NCI-H1694 (cell line): ENCODE data around the gene TCF7L2.

ENCODE experiments used
- DNase-seq: peaks from one replicate; lab custom pipeline; 2025; lab: John Stamatoyannopoulos, UW

TCF7L2 gene

DNA sequence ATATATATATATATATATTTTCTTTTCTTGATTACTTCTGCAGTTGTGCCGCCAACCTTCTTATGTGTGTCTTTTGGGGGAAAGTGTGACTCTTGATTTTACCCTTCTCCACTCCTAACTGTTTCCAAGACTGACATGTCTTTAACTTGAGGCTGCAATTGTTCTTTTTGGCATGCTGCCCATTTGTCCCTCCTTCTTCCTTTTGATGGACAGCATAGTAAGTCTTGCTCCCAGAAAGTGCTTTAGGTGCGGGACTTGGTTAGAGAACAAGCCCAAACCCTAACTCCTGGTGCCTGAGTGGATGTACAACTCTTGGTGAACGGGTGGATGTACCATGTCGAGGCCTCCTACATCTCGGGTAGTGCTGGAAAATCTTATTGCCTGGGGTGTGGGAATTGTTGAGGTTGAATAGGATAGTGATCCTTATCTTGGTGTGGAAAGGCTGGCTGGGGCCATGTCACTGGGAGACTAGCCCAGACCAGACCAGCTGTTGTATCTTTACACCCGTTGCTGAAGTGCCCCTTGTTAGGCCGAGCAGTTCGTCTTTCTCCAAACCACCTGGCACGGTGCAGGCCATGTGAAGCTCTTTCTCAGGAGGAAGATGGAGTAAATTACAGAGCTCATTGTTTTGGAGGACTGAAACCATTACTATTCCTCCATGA is 16.3 kb downstream of the TCF7L2 start:
- DNase-seq, result no peak

GRCh38 chr10:112967200-112967599 is 17.2 kb downstream of the TCF7L2 start:
- no peak for DNase-seq

- no peak for DNase-seq
These were observed 19.1 kb downstream of the TCF7L2 start for GRCh38 chr10:112969131-112969530.

DNA sequence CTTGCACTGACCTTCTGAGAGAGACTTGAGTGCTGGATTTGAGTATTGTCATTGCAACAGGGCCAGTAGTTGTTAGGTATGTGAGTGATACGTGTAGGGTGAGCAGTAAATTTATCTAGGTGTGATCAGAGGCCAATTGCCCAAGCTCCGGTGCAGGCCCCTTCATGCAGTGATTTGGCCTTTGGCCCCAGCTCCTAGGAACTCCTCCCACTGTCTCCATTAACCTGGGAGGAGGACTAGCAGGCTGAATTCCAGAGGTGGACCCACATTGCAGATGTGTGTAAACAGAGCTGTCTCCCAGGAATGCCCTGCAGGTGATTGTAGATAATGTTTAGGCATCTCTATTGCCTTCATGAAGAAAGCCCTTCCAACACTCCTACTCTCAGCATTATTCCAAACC is 19.5 kb downstream of the TCF7L2 start:
- no peak for DNase-seq

- no peak for DNase-seq
These were observed 20.0 kb downstream of the TCF7L2 start for GRCh38 chr10:112970021-112970420.

DNA sequence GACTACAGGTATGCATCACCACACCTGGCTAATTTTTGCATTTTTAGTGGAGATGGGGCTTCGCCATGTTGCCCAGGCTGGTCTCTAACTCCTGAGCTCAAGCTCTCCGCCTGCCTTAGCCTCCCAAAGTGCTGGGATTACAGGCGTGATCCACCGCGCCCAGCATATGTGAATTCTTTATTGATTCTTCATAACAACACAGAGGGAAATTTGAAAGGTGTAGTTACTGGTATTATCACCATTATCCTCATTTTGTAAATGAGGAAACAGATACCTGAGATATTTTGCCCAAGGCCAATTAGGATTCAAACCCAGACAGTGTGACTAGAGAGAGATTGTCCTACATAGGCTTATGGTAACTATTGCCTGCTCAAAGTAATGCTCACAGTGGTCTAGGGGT is 22.6 kb downstream of the TCF7L2 start:
- DNase-seq, result no peak

DNA sequence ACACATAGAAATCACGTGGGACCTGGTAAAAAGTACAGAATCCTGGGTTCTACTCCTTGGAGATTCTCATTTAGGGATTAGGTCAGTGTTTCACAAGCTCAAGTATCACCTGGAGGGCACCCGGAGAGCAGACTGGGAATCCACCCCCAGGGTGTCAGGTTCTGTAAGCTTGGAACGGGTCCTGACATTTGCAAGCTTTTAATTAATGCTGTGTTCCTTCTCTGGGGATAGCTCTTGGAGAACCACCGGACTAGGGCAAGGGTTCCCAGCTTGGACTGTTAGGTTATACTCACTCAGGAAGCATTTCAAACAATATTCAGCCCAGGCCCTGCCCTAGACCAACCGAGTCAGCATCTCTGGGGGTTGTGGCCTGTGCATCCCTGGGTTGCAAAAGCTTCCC is 23.0 kb downstream of the TCF7L2 start:
- DNase-seq, result no peak

GRCh38 chr10:112973805-112974204 is 23.8 kb downstream of the TCF7L2 start:
- DNase-seq, result no peak

DNA sequence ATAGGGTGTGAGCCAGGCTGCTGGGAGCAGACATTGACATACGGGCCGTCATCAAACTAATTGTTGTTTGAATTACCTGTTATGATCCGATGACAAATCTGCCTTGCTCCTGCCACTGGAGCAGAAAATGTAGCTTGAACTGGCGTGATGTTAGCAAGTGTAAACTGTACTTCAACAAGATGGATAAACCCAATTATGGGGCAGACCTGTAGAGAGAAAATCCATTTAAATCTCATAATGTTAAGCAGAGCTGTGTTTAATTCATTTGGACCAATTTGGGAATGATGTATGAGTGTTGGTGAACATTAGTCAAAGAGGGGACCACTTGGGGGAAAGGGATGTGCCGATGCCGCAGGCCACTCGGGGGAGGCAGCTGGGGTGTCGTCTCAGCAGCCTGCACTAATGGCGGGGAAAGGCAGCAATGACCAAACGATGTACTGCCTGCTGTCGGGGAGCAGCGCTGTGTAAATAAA is 27.4 kb downstream of the TCF7L2 start:
- no peak for DNase-seq

GRCh38 chr10:112979927-112980326 is 29.9 kb downstream of the TCF7L2 start:
- no peak for DNase-seq

DNA sequence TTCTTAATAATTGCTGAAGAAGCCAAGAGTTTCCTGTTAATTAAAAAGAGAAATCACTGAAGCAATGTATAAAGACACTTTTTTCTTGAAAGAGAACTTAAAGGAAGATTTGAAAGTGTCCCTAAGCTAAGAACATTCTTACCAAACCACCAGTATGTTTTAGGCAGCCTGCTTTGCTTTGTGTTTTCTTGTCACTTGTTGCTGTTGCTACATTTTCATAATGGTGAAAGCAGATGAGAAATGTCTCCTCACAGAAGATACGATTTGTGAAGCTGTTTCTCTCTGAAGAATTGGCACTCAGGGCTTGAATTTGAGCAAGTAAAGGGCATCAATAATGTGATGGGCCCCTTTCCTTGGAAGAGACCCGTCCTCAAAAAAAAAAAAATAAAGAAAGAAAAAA is 30.9 kb downstream of the TCF7L2 start:
- no peak for DNase-seq

DNA sequence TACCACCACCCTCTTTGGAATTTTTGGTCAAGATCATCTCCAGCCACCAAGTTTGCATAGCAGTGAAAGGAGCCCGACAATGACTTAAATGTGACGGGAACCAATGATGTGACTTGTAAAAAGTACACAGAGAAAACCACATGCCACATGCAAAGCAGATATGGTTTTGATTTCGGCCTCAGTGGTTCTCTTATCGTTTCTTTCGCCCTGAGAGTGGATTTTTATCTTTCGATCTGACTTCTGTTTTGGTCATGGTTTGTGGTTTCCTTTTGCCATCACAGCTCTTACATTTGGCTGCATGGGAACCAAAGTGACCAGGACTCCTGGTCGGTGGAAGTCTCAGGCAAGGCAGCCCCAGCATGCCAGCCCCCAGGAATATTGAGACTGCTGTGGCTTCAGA is 31.5 kb downstream of the TCF7L2 start:
- no peak for DNase-seq

- no peak for DNase-seq
These were observed 33.5 kb downstream of the TCF7L2 start for GRCh38 chr10:112983444-112984056.

DNA sequence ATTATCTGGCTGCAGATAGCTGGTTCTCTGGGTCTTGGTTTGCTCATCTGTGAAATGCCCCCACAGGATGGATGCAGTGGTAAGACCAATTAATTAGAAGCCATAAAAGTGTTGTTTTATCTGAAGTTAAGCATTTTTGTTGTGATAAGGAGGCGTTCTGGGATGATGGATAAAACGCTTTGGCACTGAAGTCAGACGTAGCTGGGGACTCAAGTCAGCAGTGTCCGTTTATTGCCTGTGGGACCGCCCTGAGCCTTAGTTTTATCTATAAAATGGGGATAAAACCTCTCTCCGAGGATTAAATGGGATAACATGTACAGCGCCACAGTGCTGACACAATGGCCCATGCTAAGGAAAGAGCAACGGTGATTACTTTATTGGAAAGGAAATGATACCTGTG is 34.7 kb downstream of the TCF7L2 start:
- DNase-seq, result no peak

DNA sequence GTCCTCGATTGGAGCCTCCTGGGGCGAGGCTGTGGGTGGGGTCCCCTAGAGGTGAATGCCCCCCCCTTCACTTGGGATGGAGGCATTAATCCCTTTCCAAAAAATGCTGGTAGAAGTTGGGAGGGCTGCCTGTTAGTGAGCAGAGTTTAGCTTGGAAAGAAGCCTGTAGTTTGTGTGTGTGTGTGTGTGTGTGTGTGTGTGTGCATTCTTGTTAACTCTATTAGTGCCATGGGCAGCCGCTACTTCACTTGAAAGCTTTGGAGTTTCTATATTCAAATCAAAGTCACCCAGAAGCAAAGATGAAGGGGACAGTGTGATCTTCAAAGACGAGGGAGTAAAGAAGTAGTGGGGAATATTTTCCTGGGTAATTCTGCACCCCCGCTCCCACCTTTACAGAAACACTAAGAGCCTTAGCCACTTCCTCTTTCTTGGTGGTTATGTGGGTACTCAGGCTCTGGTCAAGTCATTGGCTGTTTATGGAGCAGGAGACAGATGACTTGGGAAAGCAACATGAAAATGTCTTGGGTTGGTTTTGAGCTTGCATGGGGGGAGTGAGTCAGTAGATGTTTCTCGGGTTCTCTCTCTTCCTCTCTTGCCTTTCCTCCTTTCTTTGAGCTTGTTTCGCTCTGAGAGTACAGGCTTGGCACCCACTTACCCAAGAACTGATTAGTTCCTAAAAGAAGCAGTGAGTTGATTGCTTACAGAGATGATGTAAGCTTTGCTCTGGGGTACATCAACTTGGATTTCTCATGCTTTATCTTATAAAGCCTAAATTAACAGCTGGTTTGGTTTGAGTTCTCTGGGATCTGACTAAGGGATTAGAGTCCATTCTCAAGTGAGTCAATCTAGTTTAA is 35.9 kb downstream of the TCF7L2 start:
- no peak for DNase-seq

DNA sequence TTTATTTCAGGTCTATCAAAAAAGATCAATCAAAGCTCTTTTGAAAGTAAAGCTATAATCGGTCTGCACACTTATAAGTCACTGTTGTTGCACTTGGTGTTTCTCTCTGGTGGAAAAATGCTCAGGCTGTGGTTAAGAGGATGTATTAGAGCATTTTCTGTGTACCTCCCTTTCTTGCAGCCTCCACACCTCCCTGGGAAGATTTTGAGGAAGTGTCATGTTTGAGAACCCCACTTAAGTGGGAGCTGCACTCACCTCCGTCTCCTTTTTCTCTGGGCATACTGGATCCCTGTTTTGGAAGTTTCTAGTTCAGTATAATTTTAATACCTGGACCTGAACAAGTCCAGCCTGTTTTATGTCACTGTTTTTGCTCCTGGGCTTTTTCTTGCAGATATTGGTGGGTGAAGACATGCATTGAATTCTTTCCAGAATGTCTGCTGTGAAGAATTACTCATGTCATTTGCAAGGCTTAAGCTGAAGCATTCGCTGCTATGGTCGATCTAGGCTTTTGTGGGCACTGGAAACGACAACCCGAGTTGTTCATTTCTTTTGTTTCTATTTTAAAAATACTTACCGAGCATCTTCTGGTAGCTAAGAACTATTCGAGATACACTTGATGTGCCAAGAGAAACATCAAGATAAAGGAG is 36.6 kb downstream of the TCF7L2 start:
- no peak for DNase-seq

- DNase-seq, result no peak
These were observed 38.9 kb downstream of the TCF7L2 start for GRCh38 chr10:112988839-112989406.

DNA sequence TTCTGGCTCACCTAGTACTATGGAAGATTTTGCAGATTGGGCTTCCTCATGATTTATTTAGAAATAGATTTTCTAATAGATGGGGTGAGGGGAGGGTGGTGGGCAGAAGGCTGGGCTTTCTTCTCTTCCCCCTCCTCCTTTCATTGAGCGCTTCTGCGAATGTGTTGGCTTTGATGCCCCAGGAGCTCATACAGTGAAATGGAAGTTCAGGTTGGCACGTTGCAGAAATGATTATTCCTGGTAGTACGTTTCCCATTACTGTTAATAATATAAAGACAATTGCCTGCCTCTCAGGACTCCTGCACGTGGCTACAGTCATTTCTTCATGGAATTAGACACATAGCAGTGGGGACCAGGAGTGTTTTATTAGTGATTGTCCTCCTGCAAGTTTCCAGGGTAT is 39.8 kb downstream of the TCF7L2 start:
- no peak for DNase-seq

DNA sequence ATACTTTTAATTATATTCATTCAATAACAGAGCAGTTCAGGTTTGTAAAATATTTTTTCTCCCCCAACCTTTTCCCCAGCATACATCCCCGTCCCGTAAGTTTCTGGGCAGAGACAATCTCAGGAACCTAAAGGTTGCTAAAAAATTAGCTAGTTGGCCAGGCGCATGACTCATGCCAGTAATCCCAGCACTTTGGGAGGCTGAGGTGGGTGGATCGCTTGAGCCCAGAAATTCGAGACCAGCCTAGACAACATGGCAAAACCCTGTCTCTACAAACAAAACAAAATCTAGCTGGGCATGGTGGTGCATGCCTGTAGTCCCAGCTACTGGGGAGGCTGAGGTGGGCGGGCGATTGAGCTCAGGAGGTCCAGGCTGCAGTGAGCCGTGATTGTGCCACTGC is 40.2 kb downstream of the TCF7L2 start:
- DNase-seq, result no peak

DNA sequence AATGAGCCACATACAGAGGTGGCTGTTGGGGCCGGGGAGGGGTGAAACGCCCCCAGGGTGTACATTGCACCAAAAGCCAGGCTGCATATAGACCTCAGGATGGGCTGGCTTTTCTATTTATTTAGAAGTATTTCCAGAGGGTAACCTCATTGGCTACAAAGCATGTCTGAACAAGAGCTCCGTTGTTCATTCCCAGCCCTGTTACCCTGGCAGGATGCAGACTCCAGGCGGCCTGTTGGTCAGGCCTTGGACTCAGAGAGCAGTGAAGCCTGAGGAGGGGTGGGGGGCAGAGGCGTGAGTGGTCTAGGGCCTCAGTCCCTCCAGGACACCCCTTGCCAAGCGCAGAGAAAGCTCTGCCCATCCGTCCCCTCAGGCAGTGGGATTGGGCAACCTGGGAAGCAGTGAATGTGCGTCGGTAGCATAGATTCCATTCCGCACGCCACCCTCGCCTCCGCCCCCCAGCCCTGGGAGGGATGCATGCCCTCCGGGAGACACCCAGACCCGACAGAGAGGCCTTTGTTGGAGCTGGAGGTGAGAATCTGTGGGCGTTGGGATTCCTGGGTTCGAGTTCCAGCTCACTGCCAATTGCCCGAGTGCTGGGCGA is 41.9 kb downstream of the TCF7L2 start:
- no peak for DNase-seq

DNA sequence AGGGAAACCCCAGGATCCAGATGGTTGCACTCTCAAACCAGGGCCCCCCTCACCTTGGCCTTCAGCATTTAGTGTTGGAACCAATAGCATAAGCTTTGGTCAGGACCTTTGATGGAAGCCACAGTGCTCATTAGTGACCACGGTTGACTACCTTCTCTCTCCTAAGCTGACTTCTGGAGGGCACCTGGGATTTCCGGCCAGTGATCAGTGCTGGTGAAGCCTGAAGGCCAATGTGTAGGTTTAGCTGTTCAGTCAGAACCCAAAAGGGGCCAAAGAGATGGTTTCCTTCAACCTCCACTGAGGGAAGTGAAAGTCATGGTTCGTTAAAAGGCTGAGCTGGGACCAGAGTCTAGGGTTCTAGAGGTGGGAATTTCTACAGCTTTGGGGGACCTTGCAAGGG is 46.4 kb downstream of the TCF7L2 start:
- DNase-seq, result no peak

DNA sequence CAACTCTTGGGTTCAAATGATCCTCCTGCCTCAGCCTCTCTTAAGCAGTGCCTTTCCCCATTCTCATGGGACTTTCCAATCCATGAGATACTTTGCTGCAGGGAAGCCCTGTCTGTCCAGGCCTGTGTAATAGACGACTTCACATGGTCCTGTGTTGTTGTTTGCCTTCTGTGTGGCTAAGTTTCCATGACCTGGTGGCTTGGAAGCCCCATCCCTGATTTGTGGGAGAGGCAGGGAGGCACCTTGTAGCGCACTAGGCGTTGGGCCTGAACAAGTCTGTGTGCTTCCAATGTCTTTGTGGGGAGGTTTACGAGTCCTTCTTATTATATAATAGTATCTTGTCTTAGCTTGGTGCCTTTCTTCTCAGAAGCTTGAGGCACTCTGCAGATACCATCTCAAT is 49.1 kb downstream of the TCF7L2 start:
- DNase-seq, result no peak
